ENCODE results near the gene UBE2G2. TPM values are rescaled to one million over a fixed set of nuclear protein-coding genes. Genes with fewer than 3 reads are reported as not detected.

The UBE2G2 gene
- total RNA-seq, 1 experiment from 2014 or later: 121 TPM

GRCh38 chr21:44750675-44751025, 51.0 kb downstream of the UBE2G2 start:
- Histone ChIP-seq H3K23ac (ENCODE audit: insufficient read length, low read depth, low read length) (no peak overlapping the region), H3K79me1 (ENCODE audit: insufficient read depth, low read depth, low read length, poor library complexity, severe bottlenecking) (no peaks in the 10 kb centered on the region), H2BK12ac (ENCODE audit: insufficient read length, low read depth, low read length) (no peak overlapping the region), H4K8ac (replicated peaks; ENCODE audit: insufficient read length, low read depth, low read length) (no peak overlapping the region), H2BK120ac (ENCODE audit: low read depth, low read length, poor library complexity, severe bottlenecking) (no peak overlapping the region), H3T11ph (ENCODE audit: low read length) (no peak overlapping the region), H4K20me1 (ENCODE audit: control insufficient read depth, insufficient read depth, insufficient read length) (no peaks in the 10 kb centered on the region), H2BK20ac (ENCODE audit: low read depth, low read length, poor library complexity, severe bottlenecking) (no peak overlapping the region), H3K18ac (ENCODE audit: insufficient read length, low read depth, low read length) (no peak overlapping the region), H3K14ac (ENCODE audit: insufficient read depth, low read length) (no peak overlapping the region), H4K5ac (ENCODE audit: insufficient read length, low read depth, low read length) (no peak overlapping the region), H3K56ac (ENCODE audit: insufficient read length, low read depth, low read length) (no peak overlapping the region), H3K27ac (ENCODE audit: insufficient read length, low read depth, low read length) (no peak overlapping the region), H2AFZ (ENCODE audit: low read length) (no peak overlapping the region), H3K23me2 (ENCODE audit: insufficient read length, low read depth, low read length, poor library complexity, severe bottlenecking) (peaks cover 5% of the 10 kb centered on the region), H3K27me3 (ENCODE audit: insufficient read depth, low read length) (no peaks in the 10 kb centered on the region), H2AK5ac (ENCODE audit: insufficient read length, low read length) (no peak overlapping the region), H3K9ac (ENCODE audit: extremely low read depth, insufficient read length, low read length) (no peak overlapping the region), H2BK15ac (ENCODE audit: low read depth, low read length) (no peak overlapping the region), H3K4ac (ENCODE audit: low read depth, low read length) (no peak overlapping the region), H3K4me1 (ENCODE audit: insufficient read depth, low read length) (peaks cover 3% of the 10 kb centered on the region; the same call in 1 of the 2 replicates), H3K4me2 (ENCODE audit: insufficient read depth, insufficient read length, low read length) (no peak overlapping the region), H4K91ac (ENCODE audit: insufficient read length, low read depth, low read length) (no peak overlapping the region), H3K9me3 (ENCODE audit: control insufficient read depth, low read depth, low read length) (no peaks in the 10 kb centered on the region), H2BK5ac (ENCODE audit: insufficient read length, low read length) (no peak overlapping the region), H3K79me2 (ENCODE audit: insufficient read depth, low read length) (no peaks in the 10 kb centered on the region)
- peaks cover 6 to 22% (median 20%) of the 10 kb centered on the region in 3 experiments for H3K36me3 Mint-ChIP-seq (ENCODE audit: insufficient read depth in 1 of 3, low read depth in 3 of 3)
- H3K4me1 Mint-ChIP-seq: peaks cover 33 to 44% of the 10 kb centered on the region in 2 experiments
- H3K27me3 Mint-ChIP-seq (ENCODE audit: low read depth): peaks cover 19% of the 10 kb centered on the region
- H3K9me3 Mint-ChIP-seq: peaks cover 13 to 26% of the 10 kb centered on the region in 2 experiments
- peak overlapping the region in 1 of 3 experiments; percentile 40; a peak in 2 of 7 replicates for H3K27ac Mint-ChIP-seq
- WGBS (ENCODE audit: extremely low coverage, insufficient read length, low lambda C conversion rate): no CpG with 5 or more reads among the region's 12 CpGs
- TF ChIP-seq CTCF (conservative IDR thresholded peaks at IDR 0.05): no peak
- peak; percentile 27 for DNase-seq
- H3K4me3 Mint-ChIP-seq: no peak overlapping the region

Measured in H9 (cell line).